Daoy (cell line): Measurements from ENCODE around the gene ELMO1. TPM values are rescaled to one million over a fixed set of nuclear protein-coding genes. Genes with fewer than 3 reads are reported as not detected.

Experiments used
- DNase-seq: peaks from one replicate; pipeline ENCODE4 v3.0.0-alpha.2; 2015; ENCODE audit warnings: low read depth
- total RNA-seq: library from RNA; depleted of rRNA; stranded (reverse); fragments of >200 nt; shearing (Covaris generic); gene quantifications from 2 replicates; pipeline ENCODE4 v1.2.3, GENCODE V29; 2014

Gene ELMO1
- total RNA-seq, 1 experiment from 2014 or later = 7.0 TPM

DNA sequence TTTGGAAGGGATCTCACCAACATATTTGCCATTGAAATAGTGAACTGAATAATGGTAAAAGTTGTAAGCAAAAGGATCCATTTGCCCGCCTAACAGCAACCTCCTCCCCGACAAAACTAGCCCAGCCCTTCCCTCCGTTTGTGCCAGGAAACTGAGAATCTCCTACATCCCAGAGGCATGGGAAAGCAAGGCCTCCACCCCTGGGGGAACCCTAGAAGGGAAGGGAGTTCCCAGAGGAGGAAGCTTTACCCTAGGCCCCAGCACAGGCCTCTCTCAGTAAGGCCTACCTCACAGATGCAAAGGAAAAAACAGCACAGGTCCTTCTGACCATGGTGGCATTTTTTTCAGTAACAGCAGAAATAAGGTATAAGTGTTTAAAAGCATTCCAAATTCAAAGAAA, 229.7 kb downstream of the ELMO1 start:
- no peak for DNase-seq

GRCh38 chr7:37216923-37217322, 231.7 kb downstream of the ELMO1 start:
- no peak for DNase-seq

DNA sequence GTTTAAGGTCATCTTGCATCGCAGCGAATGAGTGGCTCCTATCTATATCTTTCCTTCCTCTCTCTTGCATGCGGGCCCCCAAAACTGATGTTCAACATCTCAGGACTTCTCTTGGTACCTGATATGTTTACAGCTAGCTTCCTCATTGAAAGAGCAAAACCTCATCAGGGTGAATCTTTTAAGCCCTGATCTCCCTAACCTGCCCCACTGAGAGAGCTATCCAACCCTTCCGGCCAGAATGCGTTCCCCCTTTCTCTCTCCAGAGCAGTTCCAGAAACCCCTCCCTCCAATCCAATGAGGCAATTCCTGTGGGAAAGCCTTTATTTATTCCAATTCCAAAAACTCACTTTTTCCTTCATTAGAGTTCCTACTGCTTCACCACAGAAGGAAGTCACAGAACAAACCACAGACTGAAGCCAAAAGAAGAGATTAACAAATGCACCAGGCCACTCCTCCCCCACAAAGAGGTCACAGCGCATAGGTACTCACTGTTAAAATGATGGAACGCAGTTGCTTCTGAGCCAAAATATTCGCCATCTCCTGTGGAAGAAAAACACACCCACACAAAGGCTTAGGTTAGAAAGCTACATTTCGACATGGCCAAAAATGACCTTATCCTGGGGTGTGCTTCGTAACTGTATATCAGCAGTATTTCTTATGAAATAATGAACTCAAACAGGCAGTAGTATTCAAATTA, 232.4 kb downstream of the ELMO1 start:
- no peak for DNase-seq

DNA sequence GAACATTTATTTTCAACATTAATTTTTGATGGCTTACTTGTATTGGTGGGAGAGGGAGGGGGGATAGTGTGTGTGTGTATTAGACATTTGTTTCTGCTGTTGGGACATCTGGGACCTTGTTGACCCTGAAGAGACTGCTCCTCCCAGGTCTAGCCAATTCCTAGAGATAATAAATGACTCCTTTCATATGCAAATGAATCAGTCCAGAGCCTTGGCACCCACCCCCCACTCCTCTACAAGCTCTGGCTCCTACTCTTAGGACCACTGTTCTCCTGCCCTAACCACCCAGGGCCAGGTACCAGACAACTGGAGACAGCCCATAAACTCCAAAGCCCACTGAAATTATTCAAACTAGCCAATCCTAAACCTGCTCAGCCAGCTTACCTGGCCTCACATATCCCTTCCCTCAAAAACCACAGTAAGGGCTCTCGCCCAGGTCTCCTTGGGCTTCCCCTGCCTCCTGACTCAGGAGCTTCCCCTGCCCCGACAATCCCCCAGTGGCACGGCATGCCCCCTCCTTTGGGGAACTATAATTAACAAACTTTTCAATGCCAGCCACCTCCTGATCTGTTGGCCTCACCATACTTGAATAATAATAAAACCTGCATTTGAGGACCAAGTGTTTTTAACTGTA, 233.3 kb downstream of the ELMO1 start:
- no peak for DNase-seq

DNA sequence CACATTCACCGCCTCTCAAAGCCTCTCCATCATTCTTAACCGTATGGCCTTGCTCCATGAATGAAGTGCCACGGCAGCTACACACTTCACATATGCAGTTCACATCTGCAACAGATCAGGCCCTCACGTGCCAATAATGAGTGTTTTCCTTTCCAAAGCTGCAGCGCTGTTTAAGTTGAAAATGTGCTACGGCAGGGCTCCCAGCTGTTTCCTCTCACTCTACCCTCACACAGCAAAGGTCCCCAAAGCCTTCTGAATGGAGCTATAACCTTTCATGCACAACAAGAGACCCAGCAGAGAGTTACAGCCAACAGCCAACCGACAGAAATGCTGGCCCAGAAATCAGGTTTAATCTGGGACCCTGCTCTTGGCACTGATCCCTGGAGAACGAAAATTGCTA, 236.1 kb downstream of the ELMO1 start:
- no peak for DNase-seq

DNA sequence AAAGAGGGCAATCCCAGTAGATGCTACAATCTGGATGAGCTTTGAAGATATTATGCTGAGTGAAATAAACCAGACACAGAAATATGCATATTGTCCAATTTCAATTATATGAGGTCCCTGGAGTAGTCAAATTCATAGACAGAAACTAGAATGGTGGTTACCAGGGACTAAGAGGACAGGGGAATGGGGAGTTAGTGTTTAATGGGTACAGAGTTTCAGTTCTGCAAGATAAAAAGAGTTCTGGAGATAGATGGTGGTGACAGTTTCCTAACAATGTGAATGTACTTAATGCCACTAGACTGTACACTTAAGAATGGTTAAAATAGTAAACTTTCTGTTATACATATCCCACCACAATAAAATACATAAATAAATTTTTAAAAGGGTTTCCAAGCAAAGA, 236.6 kb downstream of the ELMO1 start:
- DNase-seq = no peak

GRCh38 chr7:37211097-37211880, 237.4 kb downstream of the ELMO1 start:
- peak; percentile 49 for DNase-seq

DNA sequence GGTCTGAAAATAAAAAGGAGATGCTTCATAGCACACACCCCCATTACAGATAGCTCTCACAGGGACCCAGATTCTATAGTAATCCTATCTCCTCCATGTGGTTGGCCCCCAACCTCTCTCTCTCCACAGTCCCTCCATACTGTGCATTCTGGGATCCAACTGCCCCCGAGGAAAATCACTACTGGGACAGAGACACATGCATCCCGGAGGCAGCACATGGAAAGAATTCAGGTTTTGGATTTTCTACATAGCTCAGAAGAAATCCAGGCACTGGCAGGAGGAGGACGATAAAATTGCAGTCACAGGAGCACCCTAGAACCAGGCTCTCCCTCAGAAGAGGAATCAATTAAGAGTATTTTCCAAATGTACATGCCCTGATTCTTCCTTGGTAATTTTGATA, 239.5 kb downstream of the ELMO1 start:
- DNase-seq = no peak

- DNase-seq = peak; percentile 69
Measured at GRCh38 chr7:37208528-37208927, 240.1 kb downstream of the ELMO1 start.

DNA sequence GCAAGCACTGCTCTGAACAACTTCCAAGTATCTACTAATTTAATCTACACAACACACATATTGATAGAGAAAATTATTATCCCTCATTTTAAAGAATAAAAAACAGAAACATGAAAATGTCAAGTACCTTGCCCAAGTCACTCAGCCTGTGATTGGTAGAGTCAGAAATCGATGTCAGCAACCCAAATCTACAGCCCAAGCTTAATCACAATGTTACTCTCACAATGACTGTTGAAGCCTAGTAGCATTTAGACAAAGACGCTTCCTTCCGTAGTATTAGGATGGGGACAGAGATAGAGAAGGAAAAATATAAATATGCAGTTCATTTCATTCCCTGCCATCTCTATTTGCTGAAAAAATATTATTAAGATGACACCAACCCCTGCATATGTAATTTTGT, 242.5 kb downstream of the ELMO1 start:
- DNase-seq = no peak

GRCh38 chr7:37205451-37205850, 243.2 kb downstream of the ELMO1 start:
- no peak for DNase-seq

GRCh38 chr7:37201876-37202198, 246.8 kb downstream of the ELMO1 start:
- DNase-seq = no peak

DNA sequence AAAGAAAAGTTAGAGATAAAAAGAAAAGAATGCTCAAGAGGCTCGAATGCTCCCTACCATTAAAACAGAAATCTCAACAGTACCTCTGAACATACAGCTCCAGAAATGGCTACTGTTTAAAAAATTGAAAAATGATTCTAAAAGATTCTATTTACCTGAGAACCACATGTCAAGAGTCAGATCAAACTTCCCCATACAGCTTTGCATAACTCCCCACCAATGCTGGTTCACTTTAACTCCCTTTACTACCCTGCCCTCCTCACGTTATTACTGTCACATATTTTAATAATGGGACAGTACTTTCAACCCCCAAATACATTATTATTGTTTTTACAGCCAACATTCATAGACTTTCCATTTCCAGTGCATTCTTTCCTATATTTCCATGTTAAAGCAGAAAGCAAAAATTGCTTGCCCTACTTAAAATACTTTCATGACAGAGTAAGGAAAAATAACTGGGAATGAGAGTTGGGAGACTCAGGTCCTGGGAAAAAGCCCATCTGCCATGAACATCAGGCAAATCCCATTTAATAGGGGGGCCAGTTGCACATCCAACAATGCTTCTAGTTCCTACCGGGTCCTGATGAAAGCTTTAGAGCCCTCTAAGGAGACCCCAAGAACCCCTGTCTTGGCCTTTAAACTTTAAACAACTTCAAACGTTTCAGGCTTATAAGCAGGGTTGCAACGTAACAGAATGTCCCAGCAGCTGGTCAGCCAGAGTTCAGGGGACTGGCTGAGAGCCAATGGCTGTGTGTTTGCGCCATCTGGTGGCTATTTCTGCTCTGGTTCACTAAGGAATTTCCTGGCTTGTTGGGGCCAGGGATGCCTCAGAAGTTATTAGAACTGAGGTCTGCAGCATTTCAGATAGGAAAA, 247.4 kb downstream of the ELMO1 start:
- peak; percentile 80 for DNase-seq

GRCh38 chr7:37198906-37199485, 249.7 kb downstream of the ELMO1 start:
- peak; percentile 88 for DNase-seq

DNA sequence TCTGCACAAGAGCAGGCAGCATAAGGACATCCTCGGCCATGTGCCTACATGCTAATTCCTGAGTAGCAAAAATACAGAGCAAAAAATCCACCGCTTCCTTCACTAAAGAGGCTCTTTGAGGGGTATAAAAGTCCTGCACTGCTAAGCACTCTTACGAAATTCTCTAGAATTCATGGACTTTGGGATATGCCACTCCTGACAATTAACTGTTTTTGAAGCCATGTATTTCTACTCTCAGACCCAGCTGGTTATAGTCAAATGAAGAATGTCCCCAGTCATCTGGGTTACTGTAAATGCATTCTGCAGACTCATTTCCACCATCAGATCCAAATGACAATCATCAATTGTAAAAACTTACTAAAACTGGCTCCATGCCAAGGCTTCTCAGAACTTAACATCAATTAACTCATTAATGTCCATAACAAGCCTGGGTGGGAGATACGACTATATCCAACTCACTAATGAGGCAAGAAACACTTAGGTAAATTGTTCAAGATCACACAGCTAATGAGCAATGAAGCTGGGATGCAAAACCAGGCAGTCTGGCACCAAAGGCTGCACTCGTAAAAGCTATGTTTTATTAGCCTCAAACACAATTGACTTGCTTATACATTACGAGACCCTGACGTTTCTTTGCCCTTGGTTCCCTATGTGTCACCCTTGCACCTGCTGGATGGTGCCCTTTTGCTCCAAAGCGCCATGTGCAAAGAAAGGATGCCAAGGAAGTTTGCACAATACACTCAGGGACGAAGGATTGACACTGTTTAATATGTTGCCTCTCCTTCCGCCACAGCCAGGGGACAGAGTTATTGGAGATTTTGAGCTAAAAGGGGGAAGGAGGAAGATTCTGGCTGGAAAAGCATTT, 250.4 kb downstream of the ELMO1 start:
- DNase-seq = no peak

GRCh38 chr7:37197108-37197507, 251.6 kb downstream of the ELMO1 start:
- DNase-seq = no peak

DNA sequence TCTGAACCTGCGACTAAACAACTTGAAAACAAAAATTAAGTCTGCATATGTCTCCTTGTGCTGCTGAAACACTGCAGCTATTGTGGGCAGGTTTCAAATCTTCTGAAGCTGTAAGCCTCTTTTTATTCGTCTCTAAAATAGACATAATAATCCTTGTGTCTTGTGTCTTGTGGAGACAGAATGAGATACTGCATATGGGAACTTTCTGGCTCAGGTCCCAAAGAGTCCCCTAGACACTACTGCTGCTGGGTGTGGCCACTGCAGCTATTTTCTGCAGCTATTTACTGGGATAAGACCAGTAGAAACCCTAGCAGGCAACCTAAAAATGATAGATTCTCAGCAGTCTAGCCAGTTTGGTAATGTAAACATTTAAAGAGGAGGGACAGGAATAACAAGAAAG, 252.0 kb downstream of the ELMO1 start:
- DNase-seq = no peak

DNA sequence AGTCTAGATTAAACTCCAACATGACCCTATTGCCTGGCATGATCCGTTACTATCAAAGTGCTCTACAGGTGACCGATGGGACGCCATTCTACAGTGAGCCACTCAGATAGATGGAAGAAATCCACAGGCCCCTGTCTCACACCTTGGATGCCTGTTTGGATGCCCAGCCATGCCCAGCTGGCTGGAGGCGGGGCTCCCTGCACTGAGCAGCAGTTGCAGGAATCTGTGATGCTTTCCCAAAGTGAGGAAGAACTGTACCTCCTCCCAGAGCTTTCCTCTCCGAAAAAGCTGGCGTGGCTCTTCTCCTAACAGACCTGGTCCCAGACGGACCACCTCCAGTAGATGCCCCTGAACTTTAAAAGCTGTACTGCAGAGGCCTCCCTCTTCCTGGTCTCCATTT, 253.3 kb downstream of the ELMO1 start:
- DNase-seq = no peak

- DNase-seq = no peak
Measured at GRCh38 chr7:37194943-37195342, 253.7 kb downstream of the ELMO1 start.

GRCh38 chr7:37193775-37194135, 254.9 kb downstream of the ELMO1 start:
- DNase-seq = no peak
